Stimulated activated CD8-positive, alpha-beta memory T cell treated with anti-CD3 and anti-CD28 coated beads, Interleukin-12 subunit alpha, Interleukin-12 subunit beta, amount 100 ng/mL, for 24 hours (primary cell): Measurements from ENCODE around the gene GLA.

Source experiments
- DNase-seq: peaks from one replicate; pipeline ENCODE4 v3.0.0-alpha.2; 2020; ENCODE audit errors: extremely low read depth

Gene GLA

DNA sequence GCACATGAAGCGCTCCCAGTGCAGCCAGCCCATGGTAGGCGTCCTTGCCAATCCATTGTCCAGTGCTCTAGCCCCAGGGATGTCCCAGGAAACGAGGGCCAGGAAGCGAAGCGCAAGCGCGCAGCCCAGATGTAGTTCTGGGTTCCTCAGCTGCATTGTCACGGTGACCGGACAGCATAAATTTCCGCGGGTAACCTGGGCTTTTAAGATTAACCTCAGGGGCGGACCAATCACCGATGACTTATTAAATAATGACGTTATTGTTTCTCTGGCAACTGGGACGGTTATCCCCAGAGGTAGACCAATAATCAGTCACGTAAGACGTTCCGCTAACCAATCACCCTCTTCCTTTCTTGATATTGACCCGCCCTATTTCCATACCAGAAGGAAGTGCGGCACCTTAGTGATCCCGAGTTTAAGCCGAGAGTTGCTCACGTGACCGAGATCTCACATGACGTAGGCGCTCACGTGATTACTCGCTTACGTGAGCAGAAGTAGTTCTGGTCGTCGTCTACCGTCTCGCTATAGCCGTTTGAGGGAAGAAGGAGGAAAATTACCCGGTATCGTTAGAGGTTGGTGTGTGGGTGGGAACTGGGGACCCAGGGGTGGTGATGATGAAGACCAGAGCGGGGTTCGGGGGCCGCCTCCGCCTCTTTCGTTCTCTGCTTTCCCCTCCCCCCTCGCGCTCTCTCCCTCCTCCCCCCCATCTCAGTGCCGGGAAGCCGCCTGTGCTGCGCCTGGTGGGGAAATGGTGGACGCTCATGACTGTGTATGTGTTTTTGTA, at the start of gene GLA, which contains the start of gene HNRNPH2:
Gene GLA (minus strand): TSS at position 178 of the 784 bp plus-strand sequence. CDS start 22 bp downstream, at position 156.
Gene HNRNPH2 (plus strand): TSS at position 475 of the 784 bp plus-strand sequence. CDS start 3,767 bp downstream, outside the sequence.
- peak; percentile 55 for DNase-seq

DNA sequence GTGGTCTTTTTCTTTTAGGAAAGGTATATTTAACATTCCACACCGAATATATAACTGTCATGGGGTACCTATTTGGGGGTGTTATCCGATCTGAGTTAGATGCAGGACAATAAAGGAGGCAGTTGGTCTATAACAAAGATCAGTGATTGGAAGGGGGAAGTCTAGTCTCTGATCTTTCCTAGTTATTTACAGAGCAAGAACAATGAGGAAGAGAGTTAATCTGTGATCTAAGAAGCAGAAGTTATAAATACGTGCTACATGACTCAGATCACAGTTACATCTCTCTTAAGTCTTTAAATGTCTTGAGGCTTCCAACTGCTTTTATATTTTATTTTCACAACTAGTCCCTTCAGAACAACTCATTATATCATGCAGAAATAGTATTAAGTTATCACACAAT, 44.3 kb upstream of the GLA start:
- no peak for DNase-seq

DNA sequence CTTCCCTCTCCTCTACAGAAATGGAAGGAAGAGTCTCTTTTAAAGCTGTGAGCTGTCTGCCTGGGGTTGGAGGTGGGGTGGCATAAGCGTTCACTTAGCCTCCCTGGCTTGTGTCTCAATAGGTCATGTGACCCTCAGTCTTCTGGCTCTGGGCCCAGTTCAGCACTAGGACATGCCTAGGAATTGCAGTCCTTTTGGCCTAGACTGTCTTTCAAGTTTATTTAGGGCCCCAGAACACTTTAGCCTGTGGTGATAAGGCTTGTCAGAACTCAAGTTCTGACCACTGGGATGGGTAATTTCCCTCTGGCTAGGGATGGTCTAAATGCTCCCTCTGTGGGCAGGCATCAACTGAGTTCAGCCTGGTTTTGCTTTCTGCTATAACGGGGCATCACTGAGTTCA, 43.2 kb upstream of the GLA start:
- no peak for DNase-seq

DNA sequence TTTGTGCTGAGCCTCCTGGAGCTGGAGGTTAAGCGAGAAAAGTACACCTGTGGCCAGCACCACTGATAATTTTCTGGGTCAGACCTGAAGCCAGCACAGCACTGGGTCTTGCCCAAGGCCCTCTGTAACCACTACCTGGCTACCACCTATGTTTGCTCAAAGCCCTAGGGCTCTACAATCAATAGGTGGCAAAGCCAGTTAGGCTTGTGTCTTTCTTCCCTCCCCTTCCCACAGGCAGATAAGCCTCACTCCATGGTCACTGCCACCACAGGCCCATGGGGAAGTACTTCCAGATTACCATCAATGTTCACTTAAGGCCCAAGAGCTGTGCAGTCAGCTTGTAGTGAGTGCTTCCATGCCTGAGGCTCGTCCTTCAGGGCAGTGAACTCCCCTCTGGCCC, 42.4 kb upstream of the GLA start:
- DNase-seq: no peak

- no peak for DNase-seq
Measured at GRCh38 chrX:101449279-101449678, 41.6 kb upstream of the GLA start.

GRCh38 chrX:101442085-101442484, 34.4 kb upstream of the GLA start:
- no peak for DNase-seq

- DNase-seq: no peak
Measured at GRCh38 chrX:101430457-101431078, 22.8 kb upstream of the GLA start.

- no peak for DNase-seq
Measured at GRCh38 chrX:101429934-101430333, 22.2 kb upstream of the GLA start.

DNA sequence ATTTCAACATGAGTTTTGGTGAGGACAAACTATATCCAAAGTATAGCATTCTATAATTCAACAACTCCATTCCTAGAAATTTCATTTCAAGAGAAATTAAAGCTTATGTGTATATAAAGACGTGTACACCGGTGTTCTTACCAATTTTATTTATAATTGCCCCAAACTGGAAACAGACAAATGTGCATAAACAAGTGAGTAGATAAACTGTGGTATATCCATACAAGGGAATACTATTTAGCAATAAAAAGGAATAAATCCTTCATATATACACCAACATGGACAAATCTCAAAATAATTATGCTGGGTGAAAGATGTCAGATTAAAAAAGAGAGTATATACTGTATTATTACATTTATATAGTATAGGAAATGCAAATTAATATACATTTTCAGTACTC, 20.2 kb upstream of the GLA start:
- DNase-seq: no peak

DNA sequence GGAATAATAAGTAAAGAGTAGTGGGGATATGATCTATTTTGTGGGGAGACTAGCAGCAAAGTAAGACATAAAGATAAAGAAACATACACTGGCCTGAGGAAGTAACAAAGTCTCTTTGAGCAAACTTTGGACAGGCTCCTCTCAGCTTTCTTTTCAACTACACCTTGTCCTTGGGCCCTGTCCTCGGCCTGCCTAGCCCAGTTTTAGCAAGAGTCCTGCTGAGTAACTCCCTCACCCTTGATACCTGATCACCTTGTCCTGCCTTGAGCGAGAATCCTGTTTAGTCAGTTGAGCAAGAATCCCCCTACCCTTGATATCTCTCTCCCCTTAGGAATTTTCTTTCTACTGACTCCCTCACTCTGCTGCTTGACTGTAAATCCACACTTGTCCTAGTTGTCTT, 11.8 kb upstream of the GLA start:
- no peak for DNase-seq

- DNase-seq: no peak
Measured at GRCh38 chrX:101417981-101418841, 10.5 kb upstream of the GLA start.

- DNase-seq: no peak
Measured at GRCh38 chrX:101417190-101417589, 9.5 kb upstream of the GLA start.

- DNase-seq: no peak
Measured at GRCh38 chrX:101416691-101417090, 9.0 kb upstream of the GLA start.

- no peak for DNase-seq
Measured at GRCh38 chrX:101415180-101416145, 7.7 kb upstream of the GLA start.

GRCh38 chrX:101411984-101412383, 4.3 kb upstream of the GLA start:
- no peak for DNase-seq

DNA sequence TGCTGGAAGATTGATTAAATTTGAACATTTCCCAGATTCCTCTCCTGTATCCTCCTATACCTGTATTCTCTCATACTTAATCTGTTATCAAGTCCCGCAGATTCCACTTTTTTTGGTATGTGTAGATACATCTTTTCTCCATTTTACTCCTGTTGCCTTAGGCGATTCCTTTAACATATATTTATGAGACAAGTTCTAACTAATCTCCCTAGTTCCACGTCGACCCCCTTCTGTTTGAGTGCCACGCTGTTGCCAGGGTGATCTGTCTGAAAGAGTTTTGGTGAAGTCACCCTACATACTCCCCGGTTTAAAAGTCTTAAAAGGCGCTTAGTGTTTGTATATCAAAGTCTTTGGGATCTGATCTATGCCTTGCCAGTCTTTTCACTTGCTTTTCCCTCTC, 2.7 kb upstream of the GLA start:
- DNase-seq: no peak

DNA sequence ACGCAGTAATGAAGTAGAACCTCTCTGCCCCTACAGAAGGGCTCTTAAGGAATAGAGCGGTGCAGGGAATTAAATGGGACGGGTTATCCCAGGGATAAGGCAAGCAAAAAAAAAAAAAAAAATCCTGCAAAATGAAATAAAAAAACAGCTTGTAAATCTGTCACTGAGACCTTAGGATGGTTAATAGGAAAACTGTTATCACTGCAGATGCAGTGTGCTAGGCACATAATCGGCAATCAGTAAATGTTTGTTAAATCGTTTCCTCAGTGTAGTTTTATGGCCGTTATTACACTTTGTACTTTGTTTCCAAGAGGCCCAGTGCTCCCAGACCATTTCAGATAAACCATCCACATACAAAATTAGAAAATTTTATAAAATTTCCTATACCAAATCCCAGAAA, 1.3 kb upstream of the GLA start:
- no peak for DNase-seq

GRCh38 chrX:101408532-101408841, 762 bp upstream of the GLA start:
- DNase-seq: no peak

DNA sequence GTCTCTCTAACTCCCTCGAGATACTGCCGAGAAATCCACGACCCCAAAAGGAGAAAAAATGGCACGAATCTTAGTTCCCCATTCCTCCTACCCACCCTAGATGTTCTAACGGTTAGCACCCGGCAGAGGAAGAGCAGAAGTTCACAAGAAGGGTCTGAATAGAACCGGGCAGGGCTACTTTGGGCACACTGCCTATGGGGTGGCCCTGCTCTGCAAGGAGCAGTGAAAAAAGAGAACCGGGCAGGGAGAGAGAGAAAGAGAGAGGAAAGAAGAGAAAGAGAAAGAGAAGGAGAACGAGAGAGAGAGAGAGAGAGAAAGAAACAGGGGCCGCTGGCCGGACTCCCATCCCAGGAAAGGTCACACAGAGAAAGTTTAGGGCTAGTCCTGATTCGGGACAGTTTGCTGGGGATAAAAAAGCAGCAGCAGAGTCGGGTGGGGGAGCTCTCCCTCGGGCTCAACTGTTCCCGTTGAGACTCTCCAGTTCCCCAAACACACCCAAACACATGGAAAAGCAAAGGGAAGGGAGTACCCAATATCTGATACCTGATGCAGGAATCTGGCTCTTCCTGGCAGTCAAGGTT, 468 bp downstream of the GLA start:
- no peak for DNase-seq

DNA sequence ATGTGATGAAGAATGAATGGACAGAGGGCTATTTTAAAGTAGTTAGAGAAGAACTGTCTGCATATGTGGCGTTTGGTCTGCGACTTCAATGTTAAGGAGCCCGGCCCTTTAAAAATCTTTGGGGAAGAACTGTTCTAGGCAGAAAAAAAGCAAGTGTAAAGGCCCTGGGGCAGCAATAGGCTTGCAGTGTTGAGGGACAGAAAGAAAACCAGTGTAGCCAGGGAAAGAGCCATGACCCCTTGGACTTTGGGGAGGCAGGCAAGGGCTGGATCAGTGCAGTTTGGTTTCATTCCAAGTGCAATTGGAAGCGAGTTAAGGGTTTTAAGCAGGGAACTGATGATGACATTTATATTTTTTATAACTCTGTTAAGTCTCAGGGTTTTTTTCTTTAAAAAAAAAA, 7.9 kb downstream of the GLA start:
- no peak for DNase-seq

GRCh38 chrX:101398694-101399093, 9.0 kb downstream of the GLA start:
- no peak for DNase-seq
